ENCODE data around the gene FOXK1.
A peak's percentile ranks its signal among the peaks of the same experiment; 100 is the strongest.

FOXK1 gene

GRCh38 chr7:4745971-4746919 is 64.2 kb downstream of the FOXK1 start:
- peak; percentile 27 to 31 for DNase-seq

- DNase-seq = no peak
These were observed 64.9 kb downstream of the FOXK1 start for GRCh38 chr7:4747013-4747412.

- no peak for DNase-seq
These were observed 65.7 kb downstream of the FOXK1 start for GRCh38 chr7:4747746-4748145.

GRCh38 chr7:4748231-4748681 is 66.2 kb downstream of the FOXK1 start:
- no peak for DNase-seq

- no peak for DNase-seq
These were observed 67.3 kb downstream of the FOXK1 start for GRCh38 chr7:4749363-4749762.

- no peak for DNase-seq
These were observed 67.7 kb downstream of the FOXK1 start for GRCh38 chr7:4749798-4750197.

- no peak for DNase-seq
These were observed 69.4 kb downstream of the FOXK1 start for GRCh38 chr7:4751398-4751947.

GRCh38 chr7:4753598-4754432 is 71.7 kb downstream of the FOXK1 start:
- peak; percentile 4 to 24 for DNase-seq

- no peak for DNase-seq
These were observed 72.4 kb downstream of the FOXK1 start for GRCh38 chr7:4754433-4755010.

GRCh38 chr7:4755045-4755444 is 73.0 kb downstream of the FOXK1 start:
- DNase-seq = no peak

GRCh38 chr7:4758111-4758510 is 76.0 kb downstream of the FOXK1 start:
- no peak for DNase-seq

- no peak for DNase-seq
These were observed 76.7 kb downstream of the FOXK1 start for GRCh38 chr7:4758791-4759190.

GRCh38 chr7:4759211-4759610 is 77.1 kb downstream of the FOXK1 start:
- no peak for DNase-seq

- DNase-seq = no peak
These were observed 78.9 kb downstream of the FOXK1 start for GRCh38 chr7:4760952-4761351.

GRCh38 chr7:4762121-4763055 is 80.3 kb downstream of the FOXK1 start:
- DNase-seq = no peak

- no peak for DNase-seq
These were observed 81.1 kb downstream of the FOXK1 start for GRCh38 chr7:4763091-4763793.

GRCh38 chr7:4763794-4764185 is 81.7 kb downstream of the FOXK1 start:
- no peak for DNase-seq

- DNase-seq = no peak
These were observed 82.4 kb downstream of the FOXK1 start for GRCh38 chr7:4764402-4765007.

- DNase-seq = no peak
These were observed 83.8 kb downstream of the FOXK1 start for GRCh38 chr7:4765776-4766490.
